Measurements from ENCODE around the gene TMEM212. TPM values are rescaled to one million over a fixed set of nuclear protein-coding genes. Genes with fewer than 3 reads are reported as not detected.

Gene TMEM212
- total and polyA plus RNA-seq, 2 donors (not counting 3 experiments of a cell fraction or from before 2014, with no cell fraction given): not detected

- Histone ChIP-seq H4K20me1 (replicated peaks; ENCODE audit: control insufficient read depth, extremely low read depth, insufficient read depth, low read length) (no peaks in the 10 kb centered on the region), H3K79me2 (ENCODE audit: control insufficient read depth, insufficient read depth, low read length) (no peaks in the 10 kb centered on the region), H3K36me3 (ENCODE audit: control insufficient read depth in 2 of 2, extremely low read depth in 1 of 2, insufficient read depth in 2 of 2, low read length in 2 of 2) (no peaks in the 10 kb centered on the region), H2AFZ (ENCODE audit: low read depth, low read length) (peak overlapping the region; percentile 6), H3K27ac (ENCODE audit: insufficient read depth, low read depth, low read length) (peak overlapping the region; percentile 95), H3K4me1 (ENCODE audit: control insufficient read depth, extremely low read depth, insufficient read depth, low read length) (peaks cover 69% of the 10 kb centered on the region), H3K27me3 (ENCODE audit: control insufficient read depth in 2 of 2, insufficient read depth in 2 of 2, low read length in 2 of 2) (no peaks in the 10 kb centered on the region), H3K4me3 (replicated peaks in 1 of 3; ENCODE audit: insufficient read depth in 1 of 3, low read depth in 1 of 3, low read length in 3 of 3) (no peak overlapping the region), H3K9ac (replicated peaks; ENCODE audit: extremely low read depth, insufficient read depth, low read length) (peak overlapping the region; percentile 81), H3K9me1 (replicated peaks; ENCODE audit: control insufficient read depth, extremely low read depth, insufficient read depth, low read length) (no peaks in the 10 kb centered on the region), H3K9me3 (replicated peaks; ENCODE audit: control insufficient read depth, insufficient read depth, low read length) (no peaks in the 10 kb centered on the region), H3K4me2 (ENCODE audit: insufficient read depth, low read length) (peak overlapping the region; percentile 78)
- ChIA-PET POLR2A (no interaction called here), CTCF (no interaction called here)
- intact Hi-C loops (cut with micrococcal nuclease) (loop anchor here (1.0 to 5.0 kb wide), 6 partner anchors 10 to 175 kb away; partner anchors contain the start of gene FNDC3B), dilution Hi-C loops (cut with MboI; ENCODE audit: extremely low pct_ligation_motif_present, low sequenced_read_pairs) (no loop called here)
- no TSS peak for BruUV-seq (replicated peaks)
- FAIRE-seq (no peak), DNase-seq (ENCODE audit: low read depth, low spot score) (peak; percentile 49)
- TF ChIP-seq POLR2AphosphoS5 (IDR thresholded peaks at IDR 0.05; ENCODE audit: insufficient read depth, low read depth, low read length) (no peak), MYC (IDR thresholded peaks at IDR 0.05; ENCODE audit: low read depth, low read length) (no peak), CTCF (IDR thresholded peaks at IDR 0.05; ENCODE audit: extremely low read depth in 1 of 2, insufficient read depth in 1 of 2, low read depth in 1 of 2, low read length in 2 of 2) (no peak), FOS (IDR thresholded peaks at IDR 0.05; ENCODE audit: borderline replicate concordance, insufficient read depth, low read length) (no peak), EZH2 (IDR thresholded peaks at IDR 0.05; ENCODE audit: borderline replicate concordance, low read depth, low read length, severe bottlenecking) (no peak), JUN (IDR thresholded peaks at IDR 0.05; ENCODE audit: borderline replicate concordance, insufficient read depth, insufficient read length, low read depth) (no peak), POLR2A (IDR thresholded peaks at IDR 0.05; ENCODE audit: low read depth, low read length) (no peak), MAX (IDR thresholded peaks at IDR 0.05; ENCODE audit: insufficient read depth, insufficient read length) (no peak), GATA2 (IDR thresholded peaks at IDR 0.05; ENCODE audit: insufficient read depth, insufficient read length, low read depth, low read length) (no peak)
Measured at GRCh38 chr3:171863920-171864319, 20.8 kb downstream of the TMEM212 start.

All from endothelial cell of umbilical vein (primary cell).